Activated naive CD4-positive, alpha-beta T cell treated with anti-CD3 and anti-CD28 coated beads, Interleukin-2, amount 10 ng/mL, durations not matched to agents 5 hours and 36 hours (primary cell): Measurements from ENCODE around the gene ADH5. TPM values are rescaled to one million over a fixed set of nuclear protein-coding genes. Genes with fewer than 3 reads are reported as not detected.

Source experiments
- total RNA-seq, 2 experiments: library from RNA; stranded (reverse); gene quantifications; one replicate each; pipeline ENCODE4 v1.2.3, GENCODE V29; 2021

The ADH5 gene
- 100 to 1,000 TPM; 107 to 114 TPM for total RNA-seq

GRCh38 chr4:99088481-99089365 lies at the start of gene ADH5:
Gene ADH5, minus strand, starts transcription at chr4:99088788. Its CDS starts 88 bp downstream, at chr4:99088700.

Other genes with a start within 250 kb of the ADH5 start
- 10 to 100 TPM; 68.4 to 72.5 TPM for gene EIF4E, start 159.7 kb downstream of the ADH5 start, total RNA-seq
- 10 to 100 TPM; 47.1 to 50.9 TPM for gene METAP1, start 93.1 kb downstream of the ADH5 start, total RNA-seq
- gene ADH4, start 55.5 kb upstream of the ADH5 start, total RNA-seq, result not detected
- gene ADH6, start 130.5 kb upstream of the ADH5 start, total RNA-seq, result not detected
- gene ADH1A, start 202.2 kb upstream of the ADH5 start, total RNA-seq, result not detected
- gene ADH1B, start 232.6 kb upstream of the ADH5 start, total RNA-seq, result not detected